C4-2B (cell line): Measurements from ENCODE around the gene ULK1.

Experiments used
- CTCF ChIP-seq: fragments of 450-650 bp; conservative IDR thresholded peaks from 2 replicates; pipeline ENCODE4 v1.5.1; 2017; ENCODE audit warnings: mild to moderate bottlenecking
- ZFX ChIP-seq: fragments of 450-650 bp; IDR thresholded peaks from 2 replicates; pipeline ENCODE4 v1.6.1; 2017

GRCh38 chr12:131910302-131911027 lies 16.0 kb downstream of the ULK1 start:
- TF ChIP-seq CTCF (no peak), ZFX (no peak)
